Activated T-helper 17 cell treated with anti-CD3 and anti-CD28 coated beads, Interleukin-2, amount 50 U/mL, for 72 hours (primary cell): ENCODE measurements around the gene ACMSD. TPM values are rescaled to one million over a fixed set of nuclear protein-coding genes. Genes with fewer than 3 reads are reported as not detected.
"Not testable (repeated sequence)": the region's sequence is repeated elsewhere in the genome, so short reads cannot be mapped to it uniquely, and the experiment has no call there.

Experiments
- ATAC-seq: fragments of 150-1000 bp; cut with Tn5 transposase; replicated peaks from 2 replicates; pipeline ENCODE4 v1.10.0; 2021; ENCODE audit warnings: mild to moderate bottlenecking, moderate library complexity
- H3K27ac Mint-ChIP-seq: one replicate; pipeline ENCODE4 v1.8.0; 2022; ENCODE audit warnings: mixed read lengths
- H3K27me3 Mint-ChIP-seq: one replicate; pipeline ENCODE4 v1.8.0; 2022; ENCODE audit warnings: mixed read lengths
- H3K36me3 Mint-ChIP-seq: one replicate; pipeline ENCODE4 v1.8.0; 2022; ENCODE audit warnings: low read depth, mild to moderate bottlenecking, mixed read lengths
- H3K4me1 Mint-ChIP-seq: one replicate; pipeline ENCODE4 v1.8.0; 2022; ENCODE audit warnings: mixed read lengths
- H3K4me3 Mint-ChIP-seq: one replicate; pipeline ENCODE4 v1.8.0; 2022; ENCODE audit warnings: mild to moderate bottlenecking, mixed read lengths
- H3K9me3 Mint-ChIP-seq: one replicate; pipeline ENCODE4 v1.8.0; 2022; ENCODE audit warnings: mixed read lengths
- total RNA-seq, 2 donors: library from RNA; stranded (reverse); gene quantifications; one replicate each; pipeline ENCODE4 v1.2.3, GENCODE V29; 2022

The ACMSD gene
- total RNA-seq, 2 donors from 2014 or later, result not detected

DNA sequence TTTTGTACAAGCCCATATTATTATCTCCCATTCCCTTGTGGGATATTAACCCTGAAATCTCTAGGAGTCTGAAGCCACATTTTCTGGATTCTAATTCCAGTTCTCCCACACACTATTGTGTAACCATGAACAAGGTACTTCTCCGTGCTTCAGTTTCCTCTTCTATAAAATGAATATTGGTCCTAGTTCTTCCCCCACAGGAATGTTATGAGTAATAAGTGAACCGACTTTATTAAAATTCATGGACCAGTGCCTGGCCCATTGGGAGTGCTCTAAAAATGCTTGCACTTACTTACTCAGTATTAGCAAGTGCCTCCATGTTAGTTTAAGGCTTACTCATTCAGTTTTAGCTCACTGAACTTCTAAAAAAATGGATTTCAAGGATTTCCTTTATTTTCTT lies 1.4 kb upstream of the ACMSD start:
- H3K27ac Mint-ChIP-seq, result no peak overlapping the region
- peaks cover 19% of the 10 kb centered on the region for H3K27me3 Mint-ChIP-seq
- no peak overlapping the region for H3K4me3 Mint-ChIP-seq
- no peaks in the 10 kb centered on the region for H3K36me3 Mint-ChIP-seq
- no peaks in the 10 kb centered on the region for H3K4me1 Mint-ChIP-seq
- no peak for ATAC-seq
- H3K9me3 Mint-ChIP-seq, result peaks cover 4% of the 10 kb centered on the region

DNA sequence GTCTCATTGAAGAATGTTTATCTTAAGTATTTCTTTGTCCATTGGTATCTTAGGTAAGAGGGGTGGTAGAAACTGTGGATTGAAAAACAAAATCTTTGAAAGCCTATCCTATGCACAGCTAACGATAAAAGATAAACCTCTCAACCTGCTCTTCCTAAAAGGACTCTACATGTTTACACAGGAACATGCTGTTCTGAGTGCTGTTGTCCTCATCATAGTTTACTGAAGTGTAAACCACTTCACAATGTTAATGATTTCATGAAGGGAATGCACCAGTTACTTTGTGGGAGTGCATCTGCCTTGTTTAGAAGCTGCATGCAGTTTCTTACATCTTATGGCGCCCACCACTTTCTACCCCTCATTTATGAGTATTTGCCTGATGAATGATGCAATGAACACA lies 1.2 kb downstream of the ACMSD start:
- peaks cover 4% of the 10 kb centered on the region for H3K9me3 Mint-ChIP-seq
- H3K27me3 Mint-ChIP-seq, result peaks cover 31% of the 10 kb centered on the region
- ATAC-seq, result no peak
- H3K27ac Mint-ChIP-seq, result no peak overlapping the region
- no peak overlapping the region for H3K4me3 Mint-ChIP-seq
- H3K36me3 Mint-ChIP-seq, result no peaks in the 10 kb centered on the region
- H3K4me1 Mint-ChIP-seq, result no peaks in the 10 kb centered on the region

DNA sequence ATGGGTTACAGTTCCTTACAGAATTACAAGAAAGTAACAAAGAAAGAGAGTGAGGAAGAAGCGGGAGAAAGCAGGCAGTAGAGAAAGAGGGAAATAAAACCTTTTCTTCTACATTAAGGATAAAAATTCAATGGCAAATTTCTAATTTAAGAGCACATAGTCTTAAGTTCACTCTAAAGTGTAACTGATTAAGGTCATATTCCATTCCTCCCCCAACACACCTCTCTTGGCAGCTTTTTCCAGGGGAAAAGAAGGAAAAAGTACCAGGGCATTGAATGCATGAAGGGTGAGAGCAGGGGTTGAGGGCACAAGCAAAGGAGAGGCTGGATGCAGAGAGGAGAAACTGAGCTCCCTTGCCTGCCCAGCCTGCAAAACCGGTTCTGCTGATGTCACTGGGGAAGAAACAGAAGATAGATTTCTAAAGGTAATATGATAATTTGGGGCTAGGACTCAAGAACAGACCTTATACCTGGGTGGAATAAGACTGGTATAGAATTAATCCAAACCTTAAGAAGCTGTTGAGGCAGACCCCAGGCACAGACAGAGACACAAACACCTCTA lies 4.6 kb downstream of the ACMSD start:
- no peak overlapping the region for H3K27ac Mint-ChIP-seq
- no peak for ATAC-seq
- H3K9me3 Mint-ChIP-seq, result no peaks in the 10 kb centered on the region
- peaks cover 28% of the 10 kb centered on the region for H3K27me3 Mint-ChIP-seq
- no peak overlapping the region for H3K4me3 Mint-ChIP-seq
- H3K4me1 Mint-ChIP-seq, result no peaks in the 10 kb centered on the region
- no peaks in the 10 kb centered on the region for H3K36me3 Mint-ChIP-seq

DNA sequence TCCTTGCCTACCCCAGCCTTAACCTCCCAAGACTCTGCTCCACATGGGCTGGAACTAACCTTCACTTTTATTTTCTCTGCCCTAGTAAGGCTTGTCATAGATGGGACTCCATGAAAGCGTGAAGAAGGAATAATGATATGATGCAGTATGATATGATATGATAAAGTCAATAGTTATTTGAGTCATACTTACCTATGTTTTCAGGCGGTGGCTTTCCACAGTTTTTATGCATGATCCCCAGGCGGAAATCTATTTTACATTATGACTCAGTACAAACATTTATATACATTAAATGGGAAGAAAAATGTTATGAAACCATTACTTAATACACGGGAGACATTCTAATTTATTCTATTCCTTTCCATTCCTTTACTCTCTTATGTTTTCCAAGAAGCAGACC lies 5.6 kb downstream of the ACMSD start:
- Mint-ChIP-seq H3K4me3 (no peak overlapping the region), H3K27me3 (peaks cover 24% of the 10 kb centered on the region), H3K9me3 (no peaks in the 10 kb centered on the region), H3K4me1 (no peaks in the 10 kb centered on the region), H3K27ac (no peak overlapping the region), H3K36me3 (no peaks in the 10 kb centered on the region)
- no peak for ATAC-seq

DNA sequence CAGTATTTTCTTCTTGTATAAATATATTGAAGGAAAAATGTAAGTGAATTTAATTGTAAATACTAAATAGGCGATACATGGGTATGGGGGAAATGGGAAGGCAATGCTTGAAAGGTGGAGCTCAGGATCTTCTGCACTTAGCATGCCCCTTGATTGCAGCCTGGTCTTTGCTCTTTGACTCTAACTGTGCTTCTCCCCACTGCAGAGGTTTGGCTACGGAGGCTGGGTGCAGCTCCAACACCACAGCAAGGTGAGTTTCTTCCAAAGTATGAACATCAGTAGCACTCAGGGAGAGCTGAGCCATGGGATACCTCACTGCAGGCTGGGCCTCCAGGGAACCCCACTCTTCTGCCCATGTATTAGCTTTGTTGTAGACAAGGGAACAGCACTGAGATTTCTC lies 6.6 kb downstream of the ACMSD start:
- no peak for ATAC-seq
- no peak overlapping the region for H3K4me3 Mint-ChIP-seq
- H3K36me3 Mint-ChIP-seq, result no peaks in the 10 kb centered on the region
- no peak overlapping the region for H3K27ac Mint-ChIP-seq
- H3K4me1 Mint-ChIP-seq, result no peaks in the 10 kb centered on the region
- H3K9me3 Mint-ChIP-seq, result no peaks in the 10 kb centered on the region
- H3K27me3 Mint-ChIP-seq, result peaks cover 21% of the 10 kb centered on the region

DNA sequence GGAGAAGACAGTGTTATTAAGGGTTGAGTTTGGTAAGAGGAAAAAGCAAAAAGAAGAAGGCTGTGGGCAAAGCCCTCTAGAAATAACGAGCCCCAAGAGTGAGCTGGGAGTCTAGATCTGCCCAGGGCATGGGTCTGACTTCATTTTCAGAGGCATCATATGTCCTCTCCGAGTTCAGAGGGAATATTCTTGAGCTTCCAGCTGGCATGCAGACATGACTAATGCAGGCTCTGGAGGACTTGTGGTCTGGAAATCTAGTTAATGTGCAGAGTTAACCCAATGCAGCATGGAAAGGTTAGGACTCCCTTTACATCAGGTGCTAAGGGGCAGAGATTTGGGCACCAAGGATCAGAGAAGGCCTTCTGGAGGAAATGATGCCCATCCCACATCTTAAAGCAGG lies 7.3 kb downstream of the ACMSD start:
- no peaks in the 10 kb centered on the region for H3K36me3 Mint-ChIP-seq
- H3K4me3 Mint-ChIP-seq, result no peak overlapping the region
- no peaks in the 10 kb centered on the region for H3K4me1 Mint-ChIP-seq

DNA sequence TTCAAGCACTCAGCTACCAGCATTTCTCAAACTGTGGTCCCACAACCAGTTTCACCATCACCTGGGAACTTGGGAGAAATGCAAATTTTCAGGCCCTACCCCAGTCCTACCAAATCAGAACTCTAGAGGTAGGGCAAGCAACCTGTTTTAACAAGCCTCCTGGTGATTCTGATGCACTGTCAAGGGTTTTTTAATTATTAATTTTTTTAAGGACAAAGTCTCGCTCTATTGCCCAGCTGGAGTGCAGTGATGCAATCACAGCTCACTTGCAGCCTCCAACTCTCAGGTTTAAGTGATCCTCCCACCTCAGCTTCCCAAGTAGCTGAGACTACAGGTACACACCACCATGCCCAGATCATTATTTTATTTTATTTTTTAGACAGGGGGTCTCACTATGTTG lies 7.8 kb downstream of the ACMSD start:
- Mint-ChIP-seq H3K27ac (no peak overlapping the region), H3K4me3 (no peak overlapping the region), H3K9me3 (no peaks in the 10 kb centered on the region), H3K4me1 (no peaks in the 10 kb centered on the region), H3K36me3 (no peaks in the 10 kb centered on the region), H3K27me3 (peaks cover 13% of the 10 kb centered on the region)
- no peak for ATAC-seq

More for the DNA sequence above, 7.3 kb downstream of the ACMSD start:
- no peak for ATAC-seq
- H3K9me3 Mint-ChIP-seq, result no peaks in the 10 kb centered on the region
- no peak overlapping the region for H3K27ac Mint-ChIP-seq
- H3K27me3 Mint-ChIP-seq, result peaks cover 18% of the 10 kb centered on the region

DNA sequence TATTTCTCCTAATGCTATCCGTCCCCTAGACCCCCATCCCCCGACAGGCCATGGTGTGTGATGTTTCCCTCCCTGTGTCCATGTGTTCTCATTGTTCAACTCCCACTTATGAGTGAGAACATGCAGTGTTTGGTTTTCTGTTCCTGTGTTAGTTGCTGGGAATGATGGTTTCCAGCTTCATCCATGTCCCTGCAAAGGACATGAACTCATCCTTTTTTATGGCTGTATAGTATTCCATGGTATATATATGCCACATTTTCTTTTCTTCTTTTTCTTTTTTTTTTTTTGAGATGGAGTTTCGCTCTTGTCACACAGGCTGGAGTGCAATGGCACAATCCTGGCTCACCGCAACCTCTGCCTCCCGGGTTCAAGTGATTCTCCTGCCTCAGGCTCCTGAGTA lies 9.2 kb downstream of the ACMSD start:
- ATAC-seq, H3K36me3 Mint-ChIP-seq, H3K9me3 Mint-ChIP-seq, H3K4me1 Mint-ChIP-seq, H3K4me3 Mint-ChIP-seq, H3K27ac Mint-ChIP-seq: not testable (repeated sequence)
- peaks cover 17% of the 10 kb centered on the region for H3K27me3 Mint-ChIP-seq

DNA sequence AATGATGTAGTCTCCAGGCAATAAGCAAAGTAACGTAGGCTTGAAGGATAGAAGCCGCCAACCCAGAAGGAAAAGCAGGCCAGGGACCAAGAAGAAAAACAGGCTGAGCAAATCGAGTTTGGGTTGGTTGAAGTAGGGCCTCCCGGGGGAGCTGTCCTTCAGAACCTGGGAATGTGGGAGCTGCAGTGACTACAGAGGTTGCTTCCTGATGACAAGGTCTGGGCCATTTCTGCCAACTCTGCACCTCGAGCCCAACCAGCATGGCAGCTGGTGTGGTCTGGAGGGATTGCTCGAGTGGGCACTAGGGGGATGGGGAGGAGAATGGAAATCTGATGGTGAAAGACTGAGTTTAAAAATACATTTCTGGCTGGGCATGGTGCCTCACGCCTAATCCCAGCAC lies 14.1 kb downstream of the ACMSD start:
- Mint-ChIP-seq H3K4me1 (no peaks in the 10 kb centered on the region), H3K9me3 (no peaks in the 10 kb centered on the region)
- ATAC-seq, result no peak

DNA sequence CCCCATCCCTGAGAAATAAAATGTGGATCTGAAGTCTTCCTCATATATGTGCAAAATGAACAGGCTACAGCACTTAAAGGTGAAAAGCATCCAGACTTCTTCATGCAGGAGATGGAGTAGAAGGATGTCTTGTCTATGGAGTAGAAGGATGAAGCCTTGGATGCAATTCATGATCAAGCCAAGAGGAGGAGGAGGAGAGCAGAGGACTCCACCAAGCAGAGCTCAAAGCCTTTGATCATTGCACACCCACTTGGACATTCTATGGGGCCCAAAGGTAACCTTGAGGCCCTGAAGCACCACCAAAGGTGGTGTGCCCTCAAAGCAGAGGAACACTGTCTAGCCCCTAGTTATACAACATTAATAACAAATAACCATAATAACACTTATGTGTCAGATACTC lies 17.3 kb downstream of the ACMSD start:
- H3K27ac Mint-ChIP-seq, result no peak overlapping the region
- no peak for ATAC-seq
- H3K4me1 Mint-ChIP-seq, result no peaks in the 10 kb centered on the region

More for the DNA sequence above, 14.1 kb downstream of the ACMSD start:
- no peak overlapping the region for H3K4me3 Mint-ChIP-seq
- no peak overlapping the region for H3K27ac Mint-ChIP-seq
- no peaks in the 10 kb centered on the region for H3K36me3 Mint-ChIP-seq
- H3K27me3 Mint-ChIP-seq, result peaks cover 7% of the 10 kb centered on the region

DNA sequence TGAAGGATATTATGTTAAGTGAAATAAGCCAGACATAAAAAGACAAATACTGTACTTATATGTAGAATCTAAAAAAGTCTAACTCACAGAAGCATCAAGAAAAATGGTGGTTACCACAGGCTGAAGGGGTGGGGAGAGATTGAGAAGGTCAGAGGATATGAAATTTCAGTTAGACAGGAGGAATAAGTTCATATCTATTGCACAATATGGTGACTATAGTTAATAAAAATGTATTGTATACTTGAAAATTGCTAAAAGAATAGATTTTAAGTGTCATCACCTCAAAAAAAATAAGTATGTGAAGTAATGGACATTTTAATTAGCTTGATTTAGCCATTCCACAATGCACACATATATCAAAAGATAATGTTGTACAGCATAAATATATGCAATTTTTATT lies 19.8 kb downstream of the ACMSD start:
- Mint-ChIP-seq H3K27ac (no peak overlapping the region), H3K4me1 (no peaks in the 10 kb centered on the region), H3K9me3 (no peaks in the 10 kb centered on the region), H3K36me3 (no peaks in the 10 kb centered on the region), H3K4me3 (no peak overlapping the region), H3K27me3 (no peaks in the 10 kb centered on the region)
- ATAC-seq, result no peak

More for the DNA sequence above, 17.3 kb downstream of the ACMSD start:
- no peaks in the 10 kb centered on the region for H3K36me3 Mint-ChIP-seq
- no peaks in the 10 kb centered on the region for H3K9me3 Mint-ChIP-seq
- H3K4me3 Mint-ChIP-seq, result no peak overlapping the region
- H3K27me3 Mint-ChIP-seq, result peaks cover 7% of the 10 kb centered on the region

DNA sequence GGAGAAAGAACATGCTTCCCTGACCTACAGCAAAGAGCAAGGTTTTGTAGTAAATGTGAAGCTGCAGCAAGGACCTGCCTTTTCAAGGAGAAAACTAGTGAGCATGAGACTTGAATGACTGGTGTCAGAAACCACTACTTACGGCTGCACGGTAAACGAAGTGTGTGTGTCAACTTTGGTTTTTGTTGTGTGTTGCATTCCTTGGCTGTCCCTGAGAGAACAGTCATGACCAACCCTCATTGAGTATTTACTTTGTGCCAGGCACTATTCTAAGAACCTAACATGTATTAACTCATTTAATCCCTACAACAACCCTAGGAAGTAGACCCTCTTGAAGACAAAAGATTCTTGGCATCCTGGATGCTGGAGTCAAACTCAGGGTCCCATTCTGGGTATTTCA lies 22.8 kb downstream of the ACMSD start:
- no peaks in the 10 kb centered on the region for H3K4me1 Mint-ChIP-seq
- H3K9me3 Mint-ChIP-seq, result no peaks in the 10 kb centered on the region
- no peak overlapping the region for H3K27ac Mint-ChIP-seq
- no peak overlapping the region for H3K4me3 Mint-ChIP-seq
- no peaks in the 10 kb centered on the region for H3K36me3 Mint-ChIP-seq
- ATAC-seq, result no peak
- H3K27me3 Mint-ChIP-seq, result no peaks in the 10 kb centered on the region

DNA sequence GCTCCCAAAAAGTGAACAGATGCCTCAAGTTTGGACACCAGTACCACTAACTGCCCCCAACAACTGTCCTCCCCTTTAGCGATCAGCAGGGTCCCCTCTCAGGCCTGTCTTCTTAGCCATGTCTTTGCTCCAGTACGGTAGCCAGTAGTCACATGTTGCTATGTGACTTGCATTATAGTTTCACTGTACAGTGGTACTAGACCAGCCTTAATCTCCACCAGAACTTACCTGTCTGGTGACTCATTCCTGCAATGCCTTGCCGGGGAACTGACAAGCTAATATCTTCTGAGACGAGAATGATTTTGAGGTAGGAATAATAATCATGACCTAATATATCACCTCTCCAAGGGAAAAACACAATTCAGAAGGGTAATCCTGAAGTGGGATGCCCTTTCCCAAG lies 23.7 kb downstream of the ACMSD start:
- H3K36me3 Mint-ChIP-seq, result no peaks in the 10 kb centered on the region
- no peaks in the 10 kb centered on the region for H3K4me1 Mint-ChIP-seq
- no peak overlapping the region for H3K27ac Mint-ChIP-seq
- no peak overlapping the region for H3K4me3 Mint-ChIP-seq
- ATAC-seq, result no peak
- H3K27me3 Mint-ChIP-seq, result no peaks in the 10 kb centered on the region
- no peaks in the 10 kb centered on the region for H3K9me3 Mint-ChIP-seq

DNA sequence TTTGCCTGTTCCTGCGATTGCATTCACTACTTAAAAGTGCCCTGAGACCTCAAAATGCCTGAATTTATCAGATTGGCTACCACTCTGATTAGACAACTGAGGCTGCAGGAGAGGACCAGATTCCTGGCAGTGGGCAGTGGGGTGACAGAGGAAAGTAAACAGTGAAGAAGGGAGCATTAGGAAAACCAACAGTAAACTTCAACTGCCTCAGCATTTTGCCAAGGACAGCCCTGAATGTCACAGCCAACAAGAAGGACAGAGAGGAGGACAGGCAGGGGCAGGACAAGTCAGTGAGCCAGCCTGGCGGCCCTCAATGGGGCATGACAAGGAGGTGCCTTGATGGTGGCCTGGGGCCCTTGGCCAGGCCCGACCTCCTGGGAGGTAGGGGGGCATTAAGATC lies 24.3 kb downstream of the ACMSD start:
- H3K9me3 Mint-ChIP-seq, result no peaks in the 10 kb centered on the region
- H3K4me1 Mint-ChIP-seq, result no peaks in the 10 kb centered on the region
- no peaks in the 10 kb centered on the region for H3K27me3 Mint-ChIP-seq
- no peak for ATAC-seq
- no peak overlapping the region for H3K27ac Mint-ChIP-seq
- H3K36me3 Mint-ChIP-seq, result no peaks in the 10 kb centered on the region
- no peak overlapping the region for H3K4me3 Mint-ChIP-seq

DNA sequence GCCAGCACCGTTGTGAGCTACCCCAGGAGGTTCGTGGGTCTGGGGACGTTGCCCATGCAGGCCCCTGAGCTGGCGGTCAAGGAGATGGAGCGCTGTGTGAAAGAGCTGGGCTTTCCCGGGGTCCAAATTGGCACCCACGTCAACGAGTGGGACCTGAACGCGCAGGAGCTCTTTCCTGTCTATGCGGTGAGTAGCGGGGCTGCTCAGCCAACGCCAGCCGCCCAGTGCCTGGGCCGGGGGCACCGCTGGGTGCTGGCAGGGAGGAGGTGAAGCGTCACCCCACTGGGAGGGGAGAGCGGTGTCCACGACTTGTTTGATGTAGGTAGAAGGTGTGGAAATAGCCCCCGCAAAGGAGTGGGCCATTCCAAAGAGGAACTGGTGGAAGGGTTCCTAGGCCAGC lies 25.0 kb downstream of the ACMSD start:
- Mint-ChIP-seq H3K27ac (no peak overlapping the region), H3K4me3 (no peak overlapping the region), H3K4me1 (no peaks in the 10 kb centered on the region), H3K36me3 (no peaks in the 10 kb centered on the region), H3K9me3 (no peaks in the 10 kb centered on the region), H3K27me3 (no peaks in the 10 kb centered on the region)
- no peak for ATAC-seq
